Inferior parietal cortex (tissue), 1 donor: Measurements from ENCODE around the gene HIGD1A.

Source experiments
- DNase-seq: peaks from one replicate; pipeline ENCODE4 v3.0.0-alpha.2; 2016; ENCODE audit errors: extremely low spot score

HIGD1A gene

DNA sequence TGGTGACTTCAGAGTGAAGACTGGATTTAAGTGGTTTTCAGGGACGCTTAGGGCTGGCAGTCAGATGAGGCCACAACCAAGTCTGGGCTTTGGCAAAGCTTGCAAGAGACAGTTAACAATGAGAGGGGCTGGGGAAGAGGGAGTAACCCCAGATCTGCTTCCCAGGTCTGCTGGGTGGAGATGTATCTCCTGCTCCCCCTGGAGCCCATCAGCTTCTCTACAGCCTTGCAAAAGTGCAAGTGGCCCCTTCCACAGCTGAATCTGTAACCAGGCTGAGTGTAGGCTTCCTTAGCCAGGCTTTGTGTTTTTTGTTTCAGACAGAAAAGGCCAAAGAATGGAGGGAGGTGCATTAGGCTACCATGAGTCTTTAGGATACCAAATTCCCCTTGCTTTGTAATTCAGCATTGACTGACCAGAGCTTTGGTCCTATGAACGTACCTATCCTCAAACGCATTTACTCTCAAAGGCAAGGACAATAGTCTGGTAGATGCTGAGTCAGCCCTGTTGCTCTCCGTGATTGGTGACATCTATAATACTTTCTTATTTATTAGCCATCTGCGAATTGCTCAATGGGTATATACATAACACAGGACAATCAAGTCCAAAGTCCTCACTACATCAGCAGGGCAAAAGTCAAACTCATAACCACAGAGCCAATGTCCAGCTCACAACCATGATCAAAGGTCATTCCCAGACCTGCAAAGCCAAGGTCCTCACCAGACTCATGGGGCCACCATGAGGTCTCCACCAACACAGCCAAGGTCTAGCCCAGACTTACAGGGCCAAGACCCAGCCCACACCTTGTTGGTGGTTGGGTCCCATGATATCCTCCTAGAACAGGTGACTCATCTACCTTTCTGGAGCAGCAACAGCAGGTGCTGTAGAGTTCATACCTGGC is 48.4 kb downstream of the HIGD1A start:
- DNase-seq: no peak

DNA sequence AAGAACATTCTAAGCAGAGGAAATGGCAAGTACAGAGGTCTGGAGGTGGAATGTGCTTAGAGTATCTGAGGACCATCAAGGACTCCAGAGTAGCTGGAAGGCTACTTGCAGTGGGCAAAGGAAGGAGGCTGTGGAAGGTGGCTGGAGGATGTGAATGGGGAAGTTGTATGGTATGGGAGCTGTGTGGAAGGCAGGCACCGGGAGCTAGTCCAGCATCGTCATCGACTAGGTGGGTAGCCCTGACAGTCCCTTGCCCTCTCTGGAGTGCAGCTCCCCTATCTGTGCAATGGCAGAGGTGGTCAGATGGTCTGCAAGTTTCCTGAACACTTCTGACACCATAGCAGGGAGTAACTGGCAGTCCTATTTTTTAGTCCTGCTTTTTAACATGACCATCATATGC is 50.5 kb downstream of the HIGD1A start:
- no peak for DNase-seq

DNA sequence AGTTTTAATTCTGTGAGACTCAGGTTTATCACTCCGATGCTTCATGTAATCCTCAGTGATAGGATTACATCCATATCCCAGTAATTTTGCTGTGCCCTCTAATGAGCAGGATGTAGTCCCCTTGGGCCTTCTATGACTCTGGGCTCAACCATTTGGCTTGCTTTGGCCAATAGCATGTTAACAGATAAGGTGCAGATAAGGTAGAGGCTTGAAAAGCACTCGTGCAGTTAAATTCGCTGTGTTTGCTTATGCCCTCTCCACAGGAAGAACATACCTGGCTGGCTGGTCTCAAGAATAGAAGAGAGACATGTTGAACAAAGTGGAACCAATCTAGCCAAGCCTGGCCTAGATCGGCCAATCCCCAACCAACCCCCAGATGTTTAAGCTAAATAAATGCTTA is 51.3 kb downstream of the HIGD1A start:
- DNase-seq: no peak

DNA sequence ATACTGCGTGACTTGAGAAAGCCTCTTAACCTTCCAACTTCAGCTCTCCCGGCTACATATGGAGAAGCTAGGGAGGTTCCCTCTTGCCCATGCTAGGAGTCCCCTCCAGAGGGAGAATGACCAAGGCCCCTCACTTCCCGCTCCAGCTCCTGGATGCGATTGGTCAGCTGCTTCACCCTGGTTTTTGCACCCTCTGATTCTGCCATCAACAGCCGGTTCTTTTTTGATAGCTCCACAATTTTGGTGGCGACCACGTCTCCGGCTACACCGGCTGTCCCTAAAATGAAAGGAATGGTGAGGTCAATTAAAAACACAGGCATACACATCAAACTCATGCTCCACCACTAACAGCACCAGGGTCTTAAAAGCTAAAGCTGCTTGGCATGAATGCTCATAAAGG is 51.8 kb downstream of the HIGD1A start:
- DNase-seq: no peak

DNA sequence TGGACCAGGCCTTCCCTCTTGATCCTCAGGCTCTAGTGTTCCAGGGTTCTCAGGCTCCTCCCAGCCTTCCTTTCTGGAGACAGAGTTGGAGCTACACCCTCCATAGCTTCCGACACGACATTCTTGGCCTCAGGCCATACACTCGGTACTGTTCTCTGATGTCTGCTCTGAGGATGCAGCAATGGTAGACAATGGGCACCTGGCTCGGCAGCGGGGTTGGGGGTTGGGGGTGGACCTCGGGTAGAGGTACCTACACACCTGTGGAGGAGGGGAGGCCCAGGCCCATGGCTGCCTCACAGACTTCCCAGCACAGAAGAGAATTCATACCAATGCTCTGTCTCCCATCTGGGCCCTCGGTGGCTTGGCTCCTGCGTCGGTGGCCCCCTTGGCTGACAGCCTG is 52.7 kb downstream of the HIGD1A start:
- no peak for DNase-seq

DNA sequence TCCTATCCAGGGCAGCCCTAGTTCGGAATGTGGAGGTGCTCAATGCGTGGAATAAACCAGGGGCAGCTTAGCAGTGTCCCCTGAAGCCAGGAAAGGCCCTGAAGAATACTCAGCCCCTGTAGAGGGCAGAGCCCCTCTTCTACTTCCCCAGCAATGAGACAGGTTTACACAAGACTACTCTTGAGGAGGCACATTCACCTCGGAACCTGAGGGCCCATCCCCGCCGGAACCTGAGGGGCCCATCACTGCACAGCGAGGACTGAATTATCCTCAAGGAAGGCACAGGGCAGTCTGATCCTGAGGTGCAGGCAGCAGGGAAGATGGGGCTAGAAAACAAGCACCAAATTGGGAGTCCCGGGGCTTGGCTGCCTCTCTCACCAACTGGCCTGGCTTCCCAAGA is 53.5 kb downstream of the HIGD1A start:
- no peak for DNase-seq

DNA sequence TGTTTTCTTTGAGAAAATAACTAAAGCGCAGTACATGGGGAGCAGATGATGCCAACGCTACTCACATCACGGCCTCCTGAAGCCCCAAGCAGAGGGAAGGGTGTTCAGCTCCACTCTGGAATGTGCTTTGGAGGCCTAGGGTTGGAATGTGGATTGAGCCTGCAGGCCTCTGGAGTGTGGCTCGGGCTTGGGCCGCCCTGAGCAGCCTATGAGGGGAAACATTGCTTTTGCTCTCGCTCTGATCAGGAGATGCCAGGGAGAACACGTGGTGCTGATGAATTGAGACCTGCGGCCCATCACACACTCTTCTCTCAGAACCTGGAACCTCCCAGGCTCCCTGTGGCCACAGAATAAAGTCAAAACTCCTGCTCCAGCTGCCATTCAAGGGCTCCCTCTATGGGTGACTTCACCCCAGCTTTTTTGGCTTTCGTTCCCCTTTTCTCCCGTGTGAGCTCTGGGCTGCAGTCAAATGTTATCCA is 54.5 kb downstream of the HIGD1A start:
- peak; percentile 78 for DNase-seq

DNA sequence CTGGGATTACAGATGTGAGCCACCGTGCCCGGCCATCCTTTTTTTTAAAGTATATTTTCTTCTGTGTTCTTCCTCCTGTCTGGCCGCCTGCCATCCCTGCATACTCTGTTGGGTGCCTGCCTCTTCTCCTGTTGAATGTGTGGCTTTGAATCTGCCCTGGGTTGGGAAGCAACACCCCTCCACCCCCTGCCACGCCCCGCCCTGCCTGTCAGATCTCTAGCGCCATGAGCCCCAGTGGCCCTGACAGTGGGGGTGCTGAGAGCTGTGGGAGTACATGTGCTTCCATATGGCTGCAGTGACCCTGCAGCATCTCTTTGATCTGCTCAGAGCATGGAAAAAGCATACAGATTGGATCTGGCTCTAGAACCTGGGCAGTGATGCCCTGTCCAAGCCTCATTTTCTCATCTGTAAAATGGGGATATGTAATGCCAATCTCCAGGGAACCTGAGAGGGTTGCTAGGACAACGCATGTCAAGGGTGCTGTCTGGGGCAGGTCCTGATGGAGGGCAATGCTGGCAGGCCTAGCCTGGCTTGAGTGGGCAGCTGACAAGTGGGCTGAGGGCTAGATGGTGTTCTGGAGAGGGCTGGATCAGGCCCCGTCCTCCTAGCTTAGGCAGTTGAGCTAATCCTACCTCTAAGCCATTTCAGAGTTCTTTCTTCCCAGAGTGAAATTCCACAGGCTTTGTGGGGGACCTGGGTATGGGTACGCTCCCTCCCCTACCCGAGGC is 55.1 kb downstream of the HIGD1A start:
- DNase-seq: no peak

DNA sequence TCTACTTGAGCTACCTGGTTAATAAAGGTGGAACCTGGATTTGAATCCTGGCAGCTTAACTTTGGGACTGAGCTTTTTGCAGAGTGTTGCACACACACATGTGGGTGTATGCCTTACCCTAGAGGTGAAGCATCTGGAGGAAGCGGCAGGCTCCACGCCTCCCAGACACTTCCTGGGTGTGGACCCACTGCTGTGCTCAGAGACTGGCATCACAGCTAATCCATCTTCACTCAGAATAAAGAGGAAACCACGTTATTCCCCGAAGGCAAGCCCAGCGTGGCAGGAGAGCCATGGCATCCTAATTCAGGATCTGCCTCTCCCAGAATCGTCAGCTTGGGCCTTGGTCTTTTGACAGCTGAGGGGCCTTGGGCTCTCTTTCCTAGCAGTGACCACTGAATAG is 56.7 kb downstream of the HIGD1A start:
- DNase-seq: no peak

DNA sequence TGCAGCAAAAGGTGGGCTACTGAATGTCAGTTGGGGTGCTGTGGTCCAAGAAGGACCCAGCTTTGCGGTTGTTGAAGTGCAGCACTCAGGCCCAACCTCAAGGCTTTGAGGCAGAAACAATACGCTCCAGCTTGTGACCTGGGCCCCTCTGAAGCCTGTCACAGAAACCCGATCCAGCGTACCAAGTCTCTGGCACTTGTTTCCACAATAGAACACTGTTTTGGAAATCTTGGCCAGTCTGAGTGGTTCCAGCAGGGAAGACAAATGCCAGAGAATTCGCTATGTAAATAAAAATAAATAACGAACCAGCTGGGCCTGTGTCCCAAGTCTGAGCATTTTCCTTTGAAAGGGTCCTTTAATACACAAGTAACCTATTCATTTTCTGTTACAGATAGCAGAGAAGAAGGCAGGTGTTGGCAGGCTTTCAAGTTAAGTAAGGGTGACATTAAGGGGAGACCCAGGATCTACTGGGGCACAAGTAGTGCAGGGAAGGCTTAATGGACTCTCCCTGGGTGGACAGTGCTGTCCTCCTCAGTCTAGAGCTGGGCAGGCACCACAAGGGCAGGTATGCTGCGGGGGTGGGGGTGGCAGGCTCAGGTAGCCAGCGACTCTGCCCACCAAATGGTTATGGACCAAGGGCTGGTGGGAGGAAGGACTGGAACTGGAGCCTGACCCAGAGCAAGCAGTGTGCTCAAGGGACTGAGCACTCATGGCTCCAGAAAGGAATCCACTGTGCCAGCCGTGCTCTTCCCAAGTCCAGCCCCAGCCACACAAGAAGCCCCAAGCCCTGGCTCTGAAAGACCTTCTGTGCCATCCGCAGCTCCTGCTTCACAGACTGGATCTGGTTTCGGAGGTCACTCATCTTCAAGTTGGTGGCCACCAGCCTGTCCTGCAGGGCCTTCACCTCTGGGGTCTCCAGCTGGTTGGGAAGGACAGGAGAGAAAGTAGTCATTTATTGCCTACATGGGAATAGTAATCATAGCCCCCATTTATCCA is 57.5 kb downstream of the HIGD1A start:
- no peak for DNase-seq

DNA sequence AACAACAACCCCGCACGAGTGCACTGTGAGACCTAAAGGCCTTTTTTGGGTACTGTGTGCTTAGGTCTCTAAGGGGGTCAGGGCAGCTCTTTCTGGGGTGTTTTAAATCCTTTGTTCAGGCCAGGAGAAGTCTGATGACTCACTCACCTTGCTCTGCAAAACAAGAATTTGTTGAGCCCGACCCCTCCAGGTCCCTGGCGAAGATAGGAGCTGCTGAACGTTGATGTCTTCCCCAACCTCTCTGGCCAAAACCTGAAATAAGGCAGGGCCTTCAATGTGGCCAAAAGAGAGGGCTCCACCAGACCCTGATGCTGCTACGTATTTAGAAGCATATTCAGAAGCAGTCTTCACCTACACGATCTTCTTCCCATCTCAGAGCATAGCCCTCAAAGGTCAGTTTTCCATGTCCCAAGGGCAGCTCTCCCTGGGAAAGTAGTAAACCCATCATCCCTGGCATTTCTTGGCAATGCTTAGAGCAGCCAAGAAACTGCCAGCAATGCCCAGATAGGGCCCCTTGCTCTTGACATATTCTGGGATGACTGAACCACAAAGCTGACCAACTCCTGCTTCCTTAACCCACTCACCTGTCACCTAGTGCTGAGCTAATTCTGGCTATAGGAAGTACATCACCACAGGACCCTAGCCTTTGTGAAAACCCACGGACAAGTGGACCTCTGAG is 58.4 kb downstream of the HIGD1A start:
- no peak for DNase-seq

DNA sequence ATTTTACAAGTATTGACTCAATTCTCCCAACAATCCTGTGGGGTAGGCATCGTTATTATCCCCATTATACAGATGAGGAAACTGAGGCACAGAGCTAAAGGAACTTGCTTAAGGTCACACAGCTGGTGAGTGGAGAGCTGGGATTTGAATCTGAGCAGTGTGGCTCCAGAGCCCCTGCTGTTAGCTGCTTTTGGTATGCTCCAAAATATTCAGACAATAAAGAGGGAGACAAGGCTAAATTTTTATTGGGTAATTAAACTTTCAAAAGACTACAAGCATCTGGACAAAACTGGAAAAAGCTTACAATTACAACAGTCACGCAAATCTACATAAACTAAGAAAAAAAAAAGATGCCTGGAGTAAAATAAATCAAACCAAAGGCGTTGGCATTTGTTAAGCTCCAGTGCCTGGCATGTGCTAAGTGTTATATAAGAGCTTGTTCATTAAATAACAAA is 59.0 kb downstream of the HIGD1A start:
- DNase-seq: no peak

DNA sequence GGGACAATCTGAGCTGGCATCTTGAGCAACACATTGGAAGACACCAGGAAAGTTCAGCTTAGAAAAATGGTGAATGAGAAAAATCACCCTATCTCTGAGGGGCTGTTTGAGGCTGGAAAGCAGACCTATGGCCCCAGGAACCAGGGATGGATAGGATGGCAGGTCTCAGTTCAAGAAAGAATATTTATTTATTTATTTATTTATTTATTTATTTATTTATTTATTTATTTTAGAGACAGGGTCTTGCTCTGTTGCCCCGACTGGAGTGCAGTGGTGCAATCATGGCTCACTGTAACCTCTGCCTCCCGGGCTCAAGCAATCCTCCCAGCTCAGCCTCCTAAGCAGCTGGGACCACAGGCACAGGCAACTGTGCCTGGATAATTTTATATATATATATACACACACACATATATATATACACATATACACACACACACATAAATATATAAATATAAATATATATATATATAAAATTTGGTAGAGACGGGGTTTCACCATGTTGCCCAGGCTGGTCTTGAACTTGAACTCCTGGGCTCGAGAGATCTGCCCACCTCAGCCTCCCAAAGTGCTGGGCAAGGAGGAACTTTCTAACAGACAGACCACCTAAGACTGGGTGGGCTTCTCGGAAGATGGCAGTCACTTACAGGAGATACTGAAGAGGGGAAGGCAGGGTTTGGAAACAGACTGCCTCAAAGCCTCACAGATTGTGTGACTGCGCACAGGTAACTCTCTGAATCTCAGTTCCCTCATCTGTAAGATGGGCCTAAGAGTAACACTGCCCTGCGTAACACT is 60.9 kb downstream of the HIGD1A start:
- DNase-seq: no peak

DNA sequence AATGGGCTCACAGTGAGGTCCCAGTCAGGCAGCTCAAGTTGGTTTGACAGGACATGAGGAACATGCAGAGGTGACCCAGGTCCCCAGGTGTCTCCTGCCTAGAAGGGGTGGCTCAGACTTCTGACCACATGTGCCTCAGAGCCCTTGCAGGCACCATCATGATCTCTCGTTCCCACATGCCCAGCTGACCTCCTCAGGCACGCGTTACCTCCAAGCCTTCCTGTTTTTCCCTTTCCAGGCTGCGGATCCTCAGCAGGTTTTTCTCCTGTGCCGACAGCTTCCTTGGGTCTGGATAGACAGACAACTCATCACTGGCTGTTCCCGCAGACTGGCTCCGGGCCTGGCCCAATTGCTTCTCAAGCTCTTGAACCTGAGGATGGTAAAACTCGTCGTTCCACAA is 61.6 kb downstream of the HIGD1A start:
- no peak for DNase-seq

DNA sequence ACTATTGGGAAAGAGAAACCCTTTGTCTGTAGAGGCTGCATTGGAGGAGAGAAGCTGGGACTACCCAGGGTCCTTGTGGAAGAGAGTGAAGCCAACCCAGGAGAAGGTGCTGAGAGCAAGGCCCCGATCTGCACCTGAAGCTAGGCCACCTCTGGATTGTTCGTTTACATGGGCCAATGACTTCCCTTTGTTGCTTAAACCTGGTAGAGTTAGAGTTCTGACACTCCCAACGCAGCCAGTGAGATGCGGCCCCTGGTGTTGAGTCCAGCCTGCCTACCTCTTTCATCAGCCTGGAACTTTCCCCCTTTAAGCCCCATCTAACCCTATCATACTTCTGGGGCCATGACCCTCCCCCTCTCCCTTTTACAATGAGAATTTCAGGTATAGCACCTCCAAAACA is 62.0 kb downstream of the HIGD1A start:
- DNase-seq: no peak

DNA sequence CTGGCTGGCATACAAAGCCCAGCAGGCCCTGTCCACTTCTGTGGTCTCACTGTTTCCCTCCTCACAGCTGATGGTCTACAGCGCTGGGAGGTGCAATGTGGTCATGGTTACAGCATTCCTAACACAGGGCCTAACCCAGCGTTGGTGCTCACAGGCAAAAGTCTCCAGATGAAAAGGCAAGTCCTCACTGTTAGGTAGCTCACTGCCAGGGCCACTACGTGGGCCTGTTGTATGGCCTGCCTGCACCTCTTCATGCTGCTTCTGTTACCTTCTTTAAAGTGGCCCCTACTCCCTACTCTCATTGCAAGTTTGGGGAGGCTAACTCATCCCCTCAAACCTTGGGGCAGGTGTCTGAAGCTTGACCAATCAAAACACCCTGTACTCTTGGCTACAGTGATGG is 62.5 kb downstream of the HIGD1A start:
- no peak for DNase-seq

DNA sequence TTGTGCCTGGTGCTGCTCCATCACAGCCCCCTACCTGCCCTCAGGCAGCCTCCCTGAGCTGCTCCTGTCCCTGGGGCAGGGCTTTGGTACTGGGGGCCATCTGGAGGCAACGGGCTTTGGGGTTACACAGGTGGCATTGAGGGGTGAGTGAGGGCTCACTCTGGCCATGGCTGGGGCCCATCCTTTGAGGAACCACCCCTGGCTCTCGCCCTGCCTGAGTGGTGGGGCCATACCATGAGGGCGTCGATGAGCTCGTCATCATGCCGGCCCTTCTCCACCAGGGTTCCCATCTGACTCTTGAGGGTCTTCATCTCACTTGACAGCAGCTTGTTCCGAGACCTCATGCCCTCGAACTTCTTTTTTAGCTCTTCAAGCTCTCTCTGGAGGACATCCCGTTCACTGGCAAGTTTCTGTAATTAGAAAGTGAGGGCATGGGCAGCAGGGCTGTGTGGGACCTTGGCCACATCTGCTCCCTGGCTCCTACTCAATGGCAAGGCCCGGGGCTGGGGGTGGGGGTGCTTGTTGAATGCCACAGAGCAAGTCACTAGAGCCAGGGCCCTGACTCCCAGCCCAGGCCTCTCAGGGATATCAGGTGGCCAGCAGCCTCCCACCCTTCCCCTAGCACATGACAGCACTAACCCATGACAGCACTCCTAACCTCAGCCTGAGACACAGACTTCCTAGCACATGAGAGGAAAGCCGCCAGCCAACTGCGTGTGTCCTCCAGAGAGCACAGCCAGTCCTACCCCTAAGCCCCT is 64.7 kb downstream of the HIGD1A start:
- no peak for DNase-seq

DNA sequence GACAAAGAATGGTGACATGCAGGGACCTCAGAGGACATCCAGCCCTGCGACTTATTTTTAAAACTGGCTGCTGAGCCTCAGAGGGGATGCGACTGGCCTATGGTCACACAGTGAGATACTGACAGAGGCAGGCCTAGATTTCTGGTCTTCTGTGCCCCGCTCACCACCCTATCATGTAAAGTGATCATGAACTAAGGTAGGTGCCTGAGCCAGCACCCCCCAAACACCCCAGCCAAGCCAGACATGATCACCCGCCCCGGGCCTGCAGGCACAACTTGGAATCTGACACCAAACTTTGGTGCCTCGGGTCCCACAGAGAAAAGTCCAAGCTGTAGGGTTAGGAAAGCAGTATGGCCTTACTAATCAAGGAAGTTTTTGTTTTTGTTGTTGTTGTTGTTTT is 67.8 kb downstream of the HIGD1A start:
- no peak for DNase-seq

DNA sequence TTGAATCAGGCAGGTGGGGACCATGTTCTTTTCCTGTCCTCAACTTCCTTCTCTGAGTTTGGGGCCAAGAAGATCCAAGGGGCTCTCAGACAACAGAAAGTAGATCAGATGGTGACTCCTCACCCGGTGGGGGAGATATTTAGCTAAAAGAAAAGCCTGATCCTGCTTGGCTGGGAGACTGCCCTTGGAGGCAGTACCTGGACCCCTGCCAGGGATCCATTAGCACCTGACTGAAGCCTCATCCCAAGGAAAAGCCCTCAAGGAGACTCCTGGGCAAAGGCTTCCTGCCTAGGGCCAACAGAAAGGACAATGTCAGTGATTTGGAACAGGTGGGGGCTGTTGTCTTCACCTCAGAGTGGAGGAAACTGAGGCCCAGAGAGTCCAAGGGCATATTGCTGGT is 68.2 kb downstream of the HIGD1A start:
- DNase-seq: no peak

DNA sequence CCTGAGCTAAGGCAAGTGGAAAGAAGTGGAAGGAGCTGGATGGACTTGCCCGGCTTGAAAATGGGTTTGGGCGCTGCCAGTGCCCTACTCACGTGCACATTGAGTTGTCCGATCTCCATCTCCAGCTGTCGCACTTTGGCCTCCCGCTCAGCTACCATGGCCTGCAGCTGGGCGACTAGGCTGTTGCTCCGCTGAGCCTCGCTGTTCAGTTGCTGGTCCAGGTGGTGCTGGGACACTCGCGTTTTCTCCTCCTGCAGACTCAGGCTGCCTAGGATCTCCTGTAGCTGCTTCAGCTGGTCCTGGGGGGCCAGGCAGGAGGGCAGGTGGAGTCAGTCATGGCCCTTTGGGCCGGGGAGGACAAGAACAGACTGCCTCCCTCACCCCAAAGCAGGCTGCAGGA is 68.7 kb downstream of the HIGD1A start:
- DNase-seq: no peak
